ENCODE data around the gene PRKAG2.
A peak's percentile ranks its signal among the peaks of the same experiment; 100 is the strongest.

PRKAG2 gene

DNA sequence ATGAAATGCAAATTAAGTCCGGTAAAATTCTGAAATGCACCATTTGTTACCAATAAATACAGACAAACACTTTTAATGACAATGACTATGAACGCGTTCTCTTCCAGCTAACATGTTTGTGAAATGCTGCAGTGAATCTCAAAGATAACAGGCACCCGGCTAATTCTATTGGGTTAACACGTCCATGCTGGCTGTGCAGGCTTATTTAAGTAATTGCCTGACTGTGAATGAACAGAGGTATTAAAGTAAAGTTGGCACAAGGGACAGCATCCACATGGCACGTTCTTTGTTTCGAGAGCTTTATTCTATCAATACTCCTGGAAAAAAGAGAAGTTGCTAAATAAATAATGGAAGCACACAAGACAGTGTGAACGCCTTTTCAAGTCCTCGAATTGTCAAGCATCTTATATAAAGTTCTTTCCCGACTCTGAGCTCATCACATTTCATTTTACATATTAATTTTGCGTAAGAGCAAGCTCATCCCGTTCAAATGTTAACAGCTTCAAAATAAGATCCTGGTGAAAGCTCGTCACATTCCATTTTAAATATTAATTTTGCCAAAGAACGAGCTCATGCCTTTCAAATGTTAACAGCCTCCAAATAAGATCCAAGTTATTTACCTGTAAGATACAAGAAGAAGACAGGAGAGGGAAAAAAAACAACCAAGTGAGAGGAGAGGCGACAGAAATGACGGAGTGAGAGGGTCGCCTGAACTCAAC lies 245.9 kb downstream of the PRKAG2 start:
- DNase-seq, result no peak

DNA sequence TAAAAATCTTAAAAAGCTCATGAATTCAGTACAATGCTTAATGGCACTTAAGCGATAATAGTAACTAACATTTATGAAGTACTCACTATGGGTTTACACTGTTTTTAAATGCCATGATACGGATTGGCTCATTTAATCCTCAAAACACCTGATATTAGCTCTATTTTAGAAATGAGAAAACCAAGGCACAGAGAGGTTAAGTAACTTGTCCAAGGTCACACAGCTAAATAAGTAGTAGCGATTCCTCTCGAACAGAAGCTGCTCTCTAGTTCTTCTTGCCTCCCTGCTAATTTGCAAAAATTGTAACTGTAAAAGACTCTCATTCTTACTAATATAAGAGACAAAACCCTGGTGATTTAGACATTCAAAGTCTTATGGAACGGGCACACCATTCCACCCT lies 246.6 kb downstream of the PRKAG2 start:
- no peak for DNase-seq

DNA sequence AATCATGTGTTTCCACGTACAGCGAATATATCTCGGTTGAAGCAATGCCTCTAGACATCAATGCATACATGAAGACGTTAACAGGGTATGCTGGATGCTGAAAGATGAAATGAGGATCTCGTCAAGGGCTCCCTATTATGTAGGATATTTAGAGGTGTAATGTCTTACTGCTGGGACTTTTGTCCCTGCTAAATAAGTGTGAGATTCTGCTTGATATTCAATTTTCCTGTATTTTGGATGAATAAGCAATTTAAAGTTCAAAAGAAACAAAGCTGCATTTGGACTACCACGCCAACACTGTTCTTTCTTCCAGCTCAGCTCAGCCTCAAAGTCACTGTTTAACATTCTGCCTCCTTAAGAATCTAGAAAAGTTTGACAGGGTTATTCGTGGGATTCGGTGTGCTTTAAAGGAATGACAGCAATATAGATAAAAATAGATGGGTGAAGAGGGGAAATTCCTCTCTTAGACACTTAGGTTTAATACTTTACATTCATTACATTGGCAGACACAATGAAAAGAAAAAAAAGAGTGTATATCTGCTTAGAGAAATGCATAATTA lies 247.1 kb downstream of the PRKAG2 start:
- DNase-seq, result no peak

DNA sequence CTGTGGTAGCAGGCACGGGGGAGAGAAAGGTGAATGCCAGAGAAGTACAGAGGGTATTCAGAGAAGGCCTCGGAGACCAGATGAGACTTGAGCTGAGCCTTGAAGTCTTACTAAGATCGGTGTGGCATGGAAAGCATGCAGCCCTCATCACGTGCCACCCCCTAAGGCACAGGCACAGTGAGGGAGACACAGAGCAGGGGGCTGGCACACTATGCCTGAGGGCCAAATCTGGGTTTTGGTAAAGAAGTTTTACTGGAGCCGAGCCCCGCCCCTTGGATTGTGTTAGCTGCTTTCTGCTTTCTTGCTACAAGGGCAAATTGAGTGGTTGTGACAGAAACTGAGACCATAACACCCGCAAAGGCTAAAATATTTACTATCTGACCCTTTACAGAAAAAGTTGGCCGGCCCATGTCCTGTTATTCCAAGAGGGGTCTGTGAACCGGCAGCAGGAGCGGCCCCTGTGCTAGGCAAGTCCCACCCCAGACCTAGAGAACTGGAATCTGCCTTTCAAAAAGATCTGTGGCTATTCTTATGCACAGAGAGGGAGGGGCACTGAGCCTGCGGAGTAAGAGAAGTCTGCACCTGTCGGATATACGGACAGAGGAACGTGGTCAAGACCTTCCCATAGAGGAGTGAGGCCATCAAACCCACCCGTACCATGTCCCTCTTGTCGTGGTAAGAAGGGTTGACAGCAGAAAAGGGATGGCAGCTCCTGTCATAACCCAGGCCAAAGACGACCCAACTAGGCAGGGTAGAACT lies 247.9 kb downstream of the PRKAG2 start:
- DNase-seq, result peak; percentile 18

DNA sequence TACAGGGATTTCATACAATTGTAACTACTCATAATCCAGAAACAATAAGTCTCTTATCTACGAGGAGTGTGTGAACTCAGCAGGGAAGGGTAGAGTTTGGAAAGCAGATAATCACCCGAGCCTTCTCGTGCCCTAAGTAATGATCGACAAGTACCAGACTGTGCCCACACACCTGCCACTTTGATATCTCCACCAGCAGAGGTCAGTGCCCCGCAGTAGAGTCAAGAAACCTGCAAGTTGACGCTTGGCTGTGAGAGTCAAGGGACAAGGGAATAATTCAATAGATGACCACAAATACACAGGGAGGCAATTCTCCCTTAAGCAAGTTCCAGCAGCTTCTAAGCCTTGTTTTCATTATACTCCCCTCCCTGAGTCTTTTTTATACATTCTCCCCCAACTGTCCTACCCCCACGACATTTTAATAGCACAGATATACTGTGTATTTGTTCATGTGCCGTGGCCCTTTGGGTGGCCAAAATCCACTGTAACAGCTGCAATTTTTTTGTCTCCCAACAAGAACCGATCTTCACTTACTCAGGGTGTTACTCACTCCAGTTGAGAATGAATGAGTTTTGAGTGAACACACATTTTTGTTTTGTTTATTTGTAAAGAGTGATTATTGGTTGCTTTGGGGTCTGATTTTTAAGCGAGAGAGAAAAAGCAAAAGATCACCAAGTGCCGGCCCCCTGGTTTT lies 250.3 kb downstream of the PRKAG2 start:
- peak; percentile 19 for DNase-seq

DNA sequence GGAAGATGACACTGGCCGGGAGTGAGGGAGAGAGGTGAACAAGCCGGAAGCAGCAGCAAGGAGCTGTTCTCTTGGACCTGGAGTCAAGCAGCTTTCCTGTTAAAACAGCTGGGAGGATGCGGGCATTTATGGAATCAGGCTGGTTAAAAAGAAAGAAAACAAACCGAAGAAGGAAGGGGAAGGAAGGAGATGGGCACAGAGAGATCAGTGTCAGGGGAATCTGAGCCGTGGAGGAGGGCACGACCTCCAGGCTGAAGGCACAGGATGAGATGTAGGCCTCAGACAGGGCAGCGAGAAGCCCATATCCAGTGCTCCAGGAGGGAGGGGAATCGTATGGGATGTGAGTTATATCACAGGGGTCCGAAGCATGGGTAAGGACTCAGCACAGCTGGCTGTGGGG lies 251.3 kb downstream of the PRKAG2 start:
- DNase-seq, result no peak

DNA sequence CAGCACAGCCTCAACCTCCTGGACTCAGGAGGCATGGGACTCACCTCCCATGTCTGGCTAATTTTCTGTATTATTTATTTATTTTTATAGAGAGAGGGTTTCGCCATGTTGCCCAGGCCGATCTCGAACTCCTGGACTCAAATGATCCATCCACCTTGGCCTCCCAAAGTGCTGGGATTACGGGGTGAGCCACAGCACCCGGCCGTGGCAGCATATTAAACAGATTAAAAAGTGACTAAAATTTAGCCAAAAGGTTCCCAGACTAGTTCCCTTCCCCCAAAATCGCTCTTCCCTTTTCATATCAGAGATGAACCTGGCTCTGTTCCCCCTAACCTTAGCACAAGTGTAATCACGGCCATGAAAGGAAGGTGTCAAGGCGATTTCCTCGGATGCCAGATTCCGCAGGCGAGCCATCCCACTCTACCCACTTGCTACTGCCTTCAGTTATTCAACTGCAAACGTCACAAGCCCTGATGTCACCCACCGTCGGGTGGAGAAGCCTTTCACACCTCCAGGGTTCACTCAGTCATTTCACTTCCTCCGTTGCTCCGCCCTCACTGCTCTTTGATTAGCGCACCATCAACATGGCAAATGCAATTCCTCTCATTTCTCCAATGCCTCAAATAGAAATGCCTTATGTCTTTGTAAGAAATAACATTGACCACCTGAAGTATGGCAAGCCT lies 252.5 kb downstream of the PRKAG2 start:
- DNase-seq, result no peak

DNA sequence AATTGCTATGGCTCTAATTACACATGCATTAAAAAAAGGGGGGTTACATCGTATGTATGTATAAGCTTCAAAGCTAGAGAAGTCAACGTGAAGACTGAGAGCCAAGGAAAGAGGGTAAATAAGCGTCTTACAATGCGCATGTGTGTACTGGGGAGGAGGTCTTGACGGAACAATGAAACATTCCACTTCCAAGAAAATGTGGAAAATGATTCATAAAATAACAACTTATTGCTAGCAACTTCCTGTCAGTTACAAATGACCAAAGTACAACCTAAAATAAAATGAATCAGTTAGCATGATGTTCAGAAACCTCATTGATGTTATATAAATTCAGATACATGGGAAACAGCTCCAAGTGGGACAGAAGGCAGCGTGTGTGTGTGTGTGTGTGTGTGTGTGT lies 253.1 kb downstream of the PRKAG2 start:
- DNase-seq, result peak; percentile 50

DNA sequence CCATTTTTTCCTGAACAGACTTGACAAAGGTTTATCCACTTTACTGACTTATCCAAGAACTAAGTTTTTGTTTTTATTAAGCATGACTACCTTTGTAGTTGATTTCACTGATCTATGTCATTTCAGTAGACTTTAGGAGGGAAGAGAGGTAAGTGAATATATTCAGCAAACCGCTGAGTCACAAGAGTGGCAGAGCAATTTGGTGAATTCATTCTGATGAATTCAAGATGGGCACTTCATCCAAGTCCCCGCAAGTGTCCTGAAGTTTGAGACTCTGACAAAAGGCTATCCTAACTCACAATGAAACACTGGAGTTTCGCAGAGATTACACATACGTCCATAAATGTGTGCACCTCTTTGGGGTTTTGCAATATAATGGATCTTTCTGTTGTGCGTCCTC lies 255.0 kb downstream of the PRKAG2 start:
- DNase-seq, result no peak

DNA sequence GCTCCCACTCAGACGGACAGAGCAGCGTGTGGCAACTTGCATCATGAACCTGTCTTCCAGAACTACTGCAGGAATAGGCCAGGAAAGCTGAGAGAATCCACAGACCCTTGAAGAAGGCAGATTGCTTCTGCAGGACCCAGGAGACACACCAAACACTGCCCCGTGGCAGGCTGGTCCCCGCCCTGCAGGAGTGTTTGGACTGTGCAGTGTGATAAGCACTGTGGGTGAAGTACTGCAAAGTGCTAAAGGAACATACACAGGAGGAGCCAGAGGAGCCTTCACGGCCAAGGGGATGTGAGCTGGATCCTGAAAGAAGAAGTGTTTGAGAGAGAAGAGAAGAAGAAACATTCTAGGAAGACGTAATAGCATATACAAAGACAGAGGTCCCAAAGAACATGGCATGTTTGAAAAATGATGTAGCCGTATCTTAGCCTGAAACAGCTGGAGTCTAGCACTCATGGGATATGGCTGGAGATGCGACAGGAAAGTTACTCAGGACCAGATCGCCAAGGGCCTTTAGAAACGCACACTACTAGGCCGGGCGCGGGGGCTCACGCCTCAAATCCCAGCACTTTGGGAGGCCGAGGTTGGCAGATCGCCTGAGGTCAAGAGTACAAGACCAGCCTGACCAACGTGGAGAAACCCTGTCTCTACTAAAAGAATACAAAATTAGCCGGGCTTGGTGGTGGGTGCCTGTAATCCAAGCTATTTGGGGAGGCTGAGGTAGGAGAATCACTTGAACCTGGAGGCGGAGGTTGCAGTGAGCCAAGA lies 260.3 kb downstream of the PRKAG2 start:
- DNase-seq, result no peak

DNA sequence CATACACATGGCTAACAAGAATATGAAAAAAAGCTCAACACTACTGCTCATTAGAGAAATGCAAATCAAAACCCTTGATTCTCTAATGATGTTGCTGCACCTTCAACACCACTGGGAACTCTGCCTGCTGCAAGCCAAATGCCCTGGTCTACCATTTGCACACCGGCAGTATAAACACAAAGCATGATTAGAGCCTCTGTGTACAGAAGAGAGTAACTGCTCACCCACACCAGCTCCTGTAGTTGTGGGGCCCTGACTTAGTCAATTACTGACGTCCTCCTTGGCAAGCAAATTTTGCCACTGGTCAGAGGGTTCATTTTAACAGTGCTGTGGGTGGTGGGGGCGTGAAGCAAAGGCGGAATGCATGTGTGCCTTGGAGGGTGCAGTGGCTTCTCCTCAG lies 261.1 kb downstream of the PRKAG2 start:
- no peak for DNase-seq

DNA sequence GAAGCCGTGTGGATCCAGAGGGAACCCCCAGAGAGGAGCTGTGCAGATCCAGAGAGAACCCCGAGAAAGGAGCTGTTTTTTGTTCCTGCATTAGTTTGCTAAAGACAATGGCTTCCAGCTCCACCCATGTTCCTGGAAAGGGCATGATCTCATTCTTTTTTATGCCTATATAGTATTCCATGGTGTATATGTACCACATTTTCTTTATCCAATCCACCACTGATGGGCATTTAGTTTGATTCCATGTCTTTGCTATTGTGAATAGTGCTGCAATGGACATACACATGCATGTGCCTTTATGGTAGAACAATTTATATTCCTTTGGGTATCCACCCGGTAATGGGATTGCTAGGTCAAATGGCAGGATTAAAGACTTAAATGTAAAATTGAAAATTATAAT lies 261.9 kb downstream of the PRKAG2 start:
- DNase-seq, result no peak

DNA sequence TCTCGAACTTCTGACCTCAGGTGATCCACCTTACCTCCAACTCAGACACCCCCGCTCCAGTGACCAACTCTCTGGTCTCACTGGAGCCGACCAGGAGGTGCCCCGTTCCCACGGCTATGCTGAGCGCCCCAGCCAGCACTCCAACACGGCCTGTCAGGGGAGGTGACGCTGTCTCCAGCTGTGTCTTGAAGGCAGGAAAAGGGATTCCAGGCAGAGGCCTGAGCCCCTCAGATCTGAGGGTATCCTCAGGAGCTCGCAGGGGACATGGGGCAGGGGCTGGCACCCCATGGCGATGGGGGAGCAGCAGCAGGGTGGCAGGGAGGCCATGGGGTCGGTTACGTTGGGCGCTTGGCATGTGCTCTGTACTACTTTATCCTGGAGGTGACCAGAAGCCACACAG lies 262.9 kb downstream of the PRKAG2 start:
- no peak for DNase-seq

DNA sequence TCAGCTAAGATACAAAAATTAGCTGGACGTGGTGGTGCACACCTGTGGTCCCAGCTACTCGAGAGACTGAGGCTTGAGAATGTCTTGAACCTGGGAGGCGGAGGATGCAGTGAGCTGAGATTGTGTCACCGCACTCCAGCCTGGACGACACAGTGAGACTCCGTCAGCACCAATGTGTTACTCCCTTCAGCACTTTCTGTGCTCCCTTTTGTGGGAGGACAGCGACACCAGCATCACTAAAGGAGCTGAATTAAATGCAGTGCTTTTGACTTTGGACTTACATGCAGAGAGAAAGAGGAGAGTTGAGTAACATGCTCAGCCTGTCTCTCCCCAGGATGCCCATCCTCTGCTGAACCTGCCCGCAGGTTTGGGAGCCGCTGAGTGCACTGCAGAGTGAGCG lies 265.0 kb downstream of the PRKAG2 start:
- DNase-seq, result no peak

DNA sequence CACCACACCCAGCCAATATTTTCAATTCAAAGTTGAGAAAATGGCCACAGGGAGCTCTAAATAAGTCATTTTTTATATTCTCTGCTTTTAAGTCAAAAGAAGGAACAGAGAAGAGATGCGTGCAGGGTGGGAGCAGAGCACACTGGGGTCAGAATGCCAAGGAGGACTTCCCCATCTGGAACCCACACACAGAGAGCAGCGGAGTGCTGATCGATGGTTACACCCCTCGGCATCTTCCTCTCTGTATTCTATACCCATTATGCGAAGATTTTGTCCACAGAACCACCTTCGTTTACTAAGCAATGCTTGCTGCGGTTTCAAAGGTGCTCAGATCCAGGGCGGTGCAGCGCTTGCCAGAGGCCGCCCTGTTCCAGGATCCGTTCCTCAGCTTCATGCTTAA lies 265.9 kb downstream of the PRKAG2 start:
- DNase-seq, result no peak

DNA sequence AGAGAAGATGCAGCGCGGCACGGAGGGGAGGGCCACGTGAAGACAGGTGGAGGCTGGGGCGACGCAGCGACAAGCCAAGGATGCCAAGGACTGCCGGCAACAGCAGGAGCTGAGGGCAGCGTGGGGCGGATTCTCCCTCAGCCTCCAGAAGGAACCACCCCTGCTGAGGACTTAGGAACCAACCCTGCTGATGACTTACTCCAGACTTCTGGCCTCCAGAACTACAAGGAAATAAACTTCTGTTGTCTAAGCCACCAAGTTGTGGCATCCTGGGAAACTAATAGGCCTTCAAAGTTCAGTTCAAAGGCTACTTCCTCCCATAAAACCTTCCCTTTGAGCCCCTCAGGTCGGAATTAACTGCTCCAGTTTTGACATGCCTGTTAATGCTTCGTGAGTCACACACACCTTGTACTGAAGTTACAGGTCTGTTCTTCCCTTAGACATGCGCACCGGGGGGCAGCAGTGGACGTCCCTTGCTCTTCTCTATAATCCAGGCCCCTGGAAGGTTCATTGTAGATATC lies 268.8 kb downstream of the PRKAG2 start:
- peak; percentile 3 for DNase-seq

DNA sequence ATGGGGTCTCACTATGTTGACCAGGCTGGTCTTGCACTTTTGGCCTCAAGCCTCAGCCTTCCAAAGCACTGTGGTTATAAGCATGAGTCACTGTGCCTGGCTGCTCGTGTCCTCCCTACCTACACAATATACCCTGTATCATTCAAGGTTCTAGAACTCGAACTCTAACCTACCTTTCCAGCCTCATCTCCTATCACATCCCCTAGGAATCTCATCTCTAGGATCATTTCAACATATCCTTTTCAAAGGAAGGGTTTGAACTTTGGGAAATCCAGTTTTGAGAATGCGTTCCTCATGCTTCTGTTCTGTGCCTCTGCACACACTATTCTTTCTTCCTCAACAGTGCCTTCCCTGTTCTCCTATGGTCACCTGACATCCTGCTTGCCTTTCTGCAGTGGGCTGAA lies 269.4 kb downstream of the PRKAG2 start:
- peak; percentile 46 for DNase-seq

DNA sequence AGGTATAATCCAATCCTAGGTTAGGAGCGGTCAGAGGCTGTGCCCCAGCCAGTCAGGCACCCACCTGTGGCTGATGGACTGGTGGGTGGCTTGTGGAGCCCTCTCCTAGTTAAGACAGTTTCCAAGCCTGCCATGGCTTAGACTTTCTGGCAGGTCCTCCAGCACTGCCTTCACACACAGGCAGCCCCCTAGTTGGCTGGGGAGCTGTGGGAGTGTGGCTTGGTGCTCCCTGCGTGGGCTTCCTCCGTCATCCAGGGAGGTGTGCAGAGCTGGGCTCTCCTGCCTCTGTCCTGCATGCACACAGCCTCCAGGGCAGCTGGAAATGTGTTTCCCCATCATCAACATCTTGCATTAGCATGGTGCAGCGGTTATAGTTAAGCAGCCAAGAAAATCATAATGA lies 273.0 kb downstream of the PRKAG2 start:
- no peak for DNase-seq

DNA sequence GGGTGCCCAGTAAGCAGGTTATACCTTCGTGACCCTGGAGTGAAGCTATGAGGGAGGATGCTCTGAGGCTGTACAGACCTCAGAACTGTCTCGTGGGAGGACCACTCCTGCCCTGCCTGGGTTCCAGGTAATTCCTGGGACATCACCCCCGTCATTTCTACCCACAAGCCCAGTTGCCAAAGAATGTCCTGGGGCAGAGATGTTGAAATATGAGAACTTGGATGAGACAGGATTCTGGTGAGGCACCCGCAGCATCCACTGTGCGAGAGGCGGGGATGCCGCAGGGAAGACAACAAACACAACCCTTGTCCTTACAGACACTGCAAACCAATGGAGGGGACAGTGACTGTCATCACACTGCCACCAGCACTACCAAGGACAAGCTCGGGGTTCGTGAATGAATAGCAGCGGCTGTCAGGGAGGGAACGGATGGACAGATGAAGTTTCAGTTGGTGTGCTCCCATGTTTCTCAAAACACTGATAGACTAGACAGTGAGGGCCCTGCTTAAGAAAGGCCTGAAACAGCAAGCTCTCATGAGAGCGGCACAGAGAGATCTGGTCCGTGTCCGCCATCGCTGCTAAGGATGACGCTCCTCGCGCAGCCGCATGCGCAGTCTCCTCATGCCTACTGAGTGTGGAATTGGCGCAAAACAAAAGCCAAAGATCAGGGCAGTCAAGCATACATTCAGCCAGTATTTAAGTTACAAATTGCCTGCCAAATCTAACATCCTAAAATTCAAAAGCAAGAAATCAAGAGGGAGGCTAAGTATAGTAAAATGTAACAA lies 275.2 kb downstream of the PRKAG2 start:
- peak; percentile 9 for DNase-seq

DNA sequence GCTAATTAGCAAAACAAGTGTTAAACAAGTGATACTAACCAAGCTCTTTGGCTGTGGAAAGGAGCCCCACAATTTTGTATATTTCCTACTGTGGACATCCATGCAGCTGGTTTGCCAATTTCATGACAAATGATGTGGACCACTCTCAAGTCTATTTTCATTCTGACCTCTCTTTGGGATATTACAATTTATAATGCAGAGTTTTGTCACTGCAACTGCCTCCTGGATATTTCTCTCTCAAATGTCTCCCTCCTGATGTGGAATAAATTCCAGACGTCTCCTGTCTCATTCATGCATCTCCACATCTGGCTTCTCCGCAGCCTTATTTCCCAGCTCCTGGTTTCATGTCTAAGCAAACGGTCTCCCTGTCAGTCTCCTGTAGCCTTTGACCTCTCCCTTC lies 276.6 kb downstream of the PRKAG2 start:
- no peak for DNase-seq

All from EL (cell line).